ENCODE measurements around the gene WDFY4.

The WDFY4 gene

GRCh38 chr10:48948470-48949037 lies 263.9 kb downstream of the WDFY4 start:
- no peak overlapping the region for H3K4me3 ChIP-seq (replicated peaks in 1 of 2; ENCODE audit: low read depth in 2 of 2, low read length in 2 of 2)
- no peak for DNase-seq (ENCODE audit: low read depth in 2 of 2)
- no peak for TF ChIP-seq CTCF (IDR thresholded peaks at IDR 0.05; ENCODE audit: low read depth, low read length)

GRCh38 chr10:48951707-48952106 lies 267.0 kb downstream of the WDFY4 start:
- no peak overlapping the region for H3K4me3 ChIP-seq (replicated peaks in 1 of 2; ENCODE audit: low read depth in 2 of 2, low read length in 2 of 2)
- TF ChIP-seq CTCF (IDR thresholded peaks at IDR 0.05; ENCODE audit: low read depth, low read length): no peak
- DNase-seq (ENCODE audit: low read depth in 2 of 2): no peak

GRCh38 chr10:48957361-48958151 lies 272.9 kb downstream of the WDFY4 start:
- no peak overlapping the region for H3K4me3 ChIP-seq (replicated peaks in 1 of 2; ENCODE audit: low read depth in 2 of 2, low read length in 2 of 2)
- no peak for DNase-seq (ENCODE audit: low read depth in 2 of 2)
- TF ChIP-seq CTCF (IDR thresholded peaks at IDR 0.05; ENCODE audit: low read depth, low read length): no peak

- DNase-seq (ENCODE audit: low read depth in 2 of 2): no peak
- TF ChIP-seq CTCF (IDR thresholded peaks at IDR 0.05; ENCODE audit: low read depth, low read length): no peak
- no peak overlapping the region for H3K4me3 ChIP-seq (replicated peaks in 1 of 2; ENCODE audit: low read depth in 2 of 2, low read length in 2 of 2)
Observed at GRCh38 chr10:48958598-48959190, 274.0 kb downstream of the WDFY4 start.

GRCh38 chr10:48964038-48964437 lies 279.4 kb downstream of the WDFY4 start:
- no peak overlapping the region for H3K4me3 ChIP-seq (replicated peaks in 1 of 2; ENCODE audit: low read depth in 2 of 2, low read length in 2 of 2)
- DNase-seq (ENCODE audit: low read depth in 2 of 2): no peak
- TF ChIP-seq CTCF (IDR thresholded peaks at IDR 0.05; ENCODE audit: low read depth, low read length): no peak

- no peak for TF ChIP-seq CTCF (IDR thresholded peaks at IDR 0.05; ENCODE audit: low read depth, low read length)
- no peak overlapping the region for H3K4me3 ChIP-seq (replicated peaks in 1 of 2; ENCODE audit: low read depth in 2 of 2, low read length in 2 of 2)
- DNase-seq (ENCODE audit: low read depth in 2 of 2): no peak
Observed at GRCh38 chr10:48965460-48965859, 280.8 kb downstream of the WDFY4 start.

Data from cardiac fibroblast (primary cell).